ENCODE results near the gene RAI1.

The RAI1 gene

DNA sequence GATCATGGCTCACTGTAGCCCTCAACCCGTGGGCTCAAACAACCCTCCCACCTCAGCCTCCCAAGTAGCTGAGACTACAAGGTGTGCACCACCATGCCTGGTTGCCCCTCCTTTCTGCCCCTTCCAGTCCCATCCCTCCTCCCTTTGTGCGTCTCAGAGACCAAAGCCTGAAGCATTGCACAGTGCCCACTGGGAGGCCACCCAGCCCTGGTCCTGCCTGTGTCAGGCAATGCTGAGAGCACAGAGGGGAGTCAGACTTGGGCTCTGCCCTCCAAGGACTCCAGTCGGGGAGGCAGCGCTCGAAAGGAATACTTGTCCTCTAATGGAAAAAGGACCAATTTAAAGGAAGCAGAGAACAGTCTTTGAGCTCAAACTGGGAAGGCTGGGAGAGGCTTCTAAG is 20.4 kb downstream of the RAI1 start:
- H3K4me3 ChIP-seq (replicated peaks; ENCODE audit: low read depth, low read length) = no peak overlapping the region
- TF ChIP-seq, protein P1, sequence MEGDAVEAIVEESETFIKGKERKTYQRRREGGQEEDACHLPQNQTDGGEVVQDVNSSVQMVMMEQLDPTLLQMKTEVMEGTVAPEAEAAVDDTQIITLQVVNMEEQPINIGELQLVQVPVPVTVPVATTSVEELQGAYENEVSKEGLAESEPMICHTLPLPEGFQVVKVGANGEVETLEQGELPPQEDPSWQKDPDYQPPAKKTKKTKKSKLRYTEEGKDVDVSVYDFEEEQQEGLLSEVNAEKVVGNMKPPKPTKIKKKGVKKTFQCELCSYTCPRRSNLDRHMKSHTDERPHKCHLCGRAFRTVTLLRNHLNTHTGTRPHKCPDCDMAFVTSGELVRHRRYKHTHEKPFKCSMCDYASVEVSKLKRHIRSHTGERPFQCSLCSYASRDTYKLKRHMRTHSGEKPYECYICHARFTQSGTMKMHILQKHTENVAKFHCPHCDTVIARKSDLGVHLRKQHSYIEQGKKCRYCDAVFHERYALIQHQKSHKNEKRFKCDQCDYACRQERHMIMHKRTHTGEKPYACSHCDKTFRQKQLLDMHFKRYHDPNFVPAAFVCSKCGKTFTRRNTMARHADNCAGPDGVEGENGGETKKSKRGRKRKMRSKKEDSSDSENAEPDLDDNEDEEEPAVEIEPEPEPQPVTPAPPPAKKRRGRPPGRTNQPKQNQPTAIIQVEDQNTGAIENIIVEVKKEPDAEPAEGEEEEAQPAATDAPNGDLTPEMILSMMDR (IDR thresholded peaks at IDR 0.05; ENCODE audit: low read length, missing control alignments) = no peak
- no peak for DNase-seq (ENCODE audit: low read depth)

DNA sequence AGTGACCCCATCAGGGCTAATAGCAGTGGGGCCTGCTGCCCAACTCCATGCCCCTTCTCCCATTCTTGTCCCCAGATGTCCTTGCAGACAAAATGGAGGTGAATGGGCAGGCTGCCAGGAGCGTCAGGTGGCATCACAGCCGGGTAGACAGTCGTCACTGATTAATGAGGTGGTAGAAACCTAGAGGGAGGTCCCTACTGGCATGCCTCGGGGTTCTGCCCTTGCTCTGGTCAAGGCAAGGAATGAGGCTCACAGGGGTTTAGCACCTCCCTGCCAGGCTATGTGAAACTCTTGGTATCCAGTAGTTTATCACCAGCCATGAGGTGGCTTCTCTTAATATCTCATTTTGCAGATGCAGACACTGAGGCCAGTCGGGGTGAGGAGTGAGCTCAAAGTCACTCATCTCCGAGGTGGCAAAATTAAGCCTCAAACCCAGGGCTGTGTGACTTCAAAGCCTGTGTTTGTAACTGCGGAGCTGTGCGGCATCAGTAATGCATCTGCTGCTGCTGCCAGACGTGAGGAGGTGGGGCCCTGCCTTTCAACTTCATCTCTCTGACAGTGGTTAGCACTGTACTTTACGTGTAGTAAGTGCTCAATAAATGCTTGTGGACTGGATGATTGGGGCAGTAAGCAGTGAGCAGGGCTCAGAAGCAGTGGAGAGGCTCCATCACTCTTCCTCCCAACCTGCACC is 21.3 kb downstream of the RAI1 start:
- no peak overlapping the region for H3K4me3 ChIP-seq (replicated peaks; ENCODE audit: low read depth, low read length)
- TF ChIP-seq, protein P1 (IDR thresholded peaks at IDR 0.05; ENCODE audit: low read length, missing control alignments) = no peak
- DNase-seq (ENCODE audit: low read depth) = no peak

DNA sequence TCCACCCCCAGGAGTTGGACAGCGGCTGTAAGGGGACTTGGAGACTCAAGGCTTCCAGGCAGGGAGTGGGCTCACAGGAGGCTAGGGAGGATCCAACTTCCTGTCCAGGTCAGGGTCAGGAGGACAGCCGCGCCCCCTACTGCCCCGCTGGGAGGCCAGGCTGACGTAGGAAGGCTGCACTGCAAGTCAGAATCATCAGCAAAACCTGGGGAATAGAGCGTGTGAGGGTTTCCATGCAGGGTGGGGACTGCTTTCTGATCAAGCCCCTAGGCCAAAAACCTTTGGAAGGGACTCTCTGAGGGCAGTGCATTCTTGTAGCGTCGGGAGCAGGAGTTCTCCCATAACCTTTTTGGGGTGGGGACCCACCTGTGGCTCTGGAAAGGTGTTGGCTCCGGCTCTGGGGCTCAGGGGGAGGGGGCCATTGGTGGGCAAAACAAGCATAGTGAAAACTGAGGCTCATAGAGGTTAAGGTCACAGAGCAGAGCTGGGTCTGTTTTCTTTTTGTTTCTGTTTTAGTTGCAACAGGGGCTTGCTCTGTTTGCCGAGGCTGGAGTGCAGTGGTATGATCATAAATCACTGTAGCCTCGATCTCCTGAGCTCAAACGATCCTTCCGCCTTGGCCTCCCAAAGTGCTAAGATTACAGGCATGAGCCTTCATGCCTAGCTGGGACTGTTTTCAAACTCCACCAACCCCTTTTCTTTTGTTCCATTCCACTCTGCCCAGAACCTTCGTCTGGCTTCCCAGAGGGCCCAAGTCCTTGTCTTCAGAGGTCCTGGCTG is 22.1 kb downstream of the RAI1 start:
- TF ChIP-seq, protein P1 (IDR thresholded peaks at IDR 0.05; ENCODE audit: low read length, missing control alignments) = no peak
- DNase-seq (ENCODE audit: low read depth) = no peak
- no peak overlapping the region for H3K4me3 ChIP-seq (replicated peaks; ENCODE audit: low read depth, low read length)

DNA sequence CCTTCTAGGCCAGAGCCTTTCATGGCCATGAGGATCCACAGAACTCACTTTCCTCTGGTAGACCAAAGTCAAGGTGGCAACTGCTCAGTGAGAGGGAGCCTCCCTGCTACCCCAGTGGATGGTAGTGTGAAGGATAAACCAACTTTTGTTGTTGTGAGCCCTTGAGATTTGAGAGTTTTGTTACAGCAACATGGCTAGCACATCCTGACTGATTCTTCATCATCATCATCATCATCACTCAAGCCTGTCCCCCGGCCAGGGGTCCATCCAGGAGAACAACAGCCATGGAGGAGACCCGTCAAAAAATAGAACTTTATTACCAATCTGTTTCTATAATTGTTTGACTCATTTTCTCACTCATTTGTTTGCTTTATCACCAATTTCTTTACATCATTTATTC is 23.7 kb downstream of the RAI1 start:
- TF ChIP-seq, protein P1 (IDR thresholded peaks at IDR 0.05; ENCODE audit: low read length, missing control alignments) = no peak
- no peak overlapping the region for H3K4me3 ChIP-seq (replicated peaks; ENCODE audit: low read depth, low read length)
- no peak for DNase-seq (ENCODE audit: low read depth)

DNA sequence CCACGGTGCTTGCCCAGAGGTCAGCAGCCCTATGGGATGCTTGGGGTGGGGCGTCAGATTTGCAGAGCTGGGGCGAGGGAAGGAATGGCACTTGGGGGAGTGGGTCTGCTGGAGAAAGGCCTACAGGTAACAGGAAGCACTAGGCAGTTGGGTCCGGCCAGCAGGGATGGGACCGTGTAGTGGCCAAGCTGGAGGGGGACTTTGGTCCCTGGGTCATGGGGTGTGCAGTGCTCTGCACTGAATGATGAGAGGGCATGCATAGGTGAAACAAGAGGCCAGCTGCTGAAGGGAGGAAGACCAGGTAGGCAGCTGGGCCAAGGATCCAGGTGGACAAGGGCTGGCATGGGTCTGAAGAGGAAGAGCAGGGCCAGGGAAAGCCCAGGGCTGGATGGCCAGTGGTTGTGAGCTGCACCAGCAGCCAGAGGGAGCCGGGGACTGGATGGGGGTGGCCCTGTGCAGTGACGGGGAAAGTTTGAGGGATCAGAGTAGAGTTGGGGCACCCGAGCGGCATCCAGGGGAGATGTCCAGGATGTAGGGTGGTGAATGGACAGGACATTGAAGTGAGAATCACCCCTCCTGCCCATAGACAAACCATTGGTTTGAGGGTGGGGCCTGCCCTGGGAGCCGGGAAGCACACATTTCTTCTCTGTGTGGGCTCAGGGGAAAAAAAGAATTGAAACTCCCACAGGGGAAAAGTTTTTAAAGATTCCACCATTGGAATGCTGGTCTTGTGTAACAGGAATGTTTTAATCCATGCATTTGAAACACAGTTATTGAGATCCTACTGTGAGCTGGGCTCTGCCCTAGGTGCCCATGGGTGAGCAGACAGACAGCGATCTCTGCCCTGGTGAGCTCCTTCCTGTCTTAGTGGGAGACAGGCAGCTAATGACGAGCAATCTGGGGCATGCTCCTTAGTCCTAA is 25.1 kb downstream of the RAI1 start:
- no peak overlapping the region for H3K4me3 ChIP-seq (replicated peaks; ENCODE audit: low read depth, low read length)
- TF ChIP-seq, protein P1 (IDR thresholded peaks at IDR 0.05; ENCODE audit: low read length, missing control alignments) = no peak
- DNase-seq (ENCODE audit: low read depth) = no peak

DNA sequence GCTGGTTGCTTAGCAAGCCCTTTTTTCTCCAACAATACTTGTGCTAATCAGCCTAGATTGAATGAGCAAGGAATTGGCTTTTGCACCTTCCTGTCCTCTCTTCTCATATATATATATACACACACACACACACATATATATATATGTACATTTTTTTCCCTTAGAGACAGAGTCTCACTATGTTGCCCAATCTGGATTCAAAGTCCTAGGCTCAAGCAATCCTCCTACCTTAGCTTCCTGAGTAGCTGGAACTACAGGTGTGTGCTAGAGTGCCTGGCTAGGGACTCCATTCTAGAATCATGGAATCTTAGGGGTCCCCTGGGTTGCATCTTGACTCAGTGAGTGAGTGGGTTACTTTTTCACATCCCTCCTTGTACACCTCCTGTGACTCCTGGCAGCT is 27.0 kb downstream of the RAI1 start:
- TF ChIP-seq, protein P1 (IDR thresholded peaks at IDR 0.05; ENCODE audit: low read length, missing control alignments) = no peak
- H3K4me3 ChIP-seq (replicated peaks; ENCODE audit: low read depth, low read length) = no peak overlapping the region
- DNase-seq (ENCODE audit: low read depth) = no peak
